ENCODE results near the gene HACL1.

GRCh38 chr3:15523660-15524417 lies 77.5 kb downstream of the HACL1 start:
- TF ChIP-seq POLR2AphosphoS5 (IDR thresholded peaks at IDR 0.05; ENCODE audit: low read depth, low read length) (no peak), POU2F2 (IDR thresholded peaks at IDR 0.05; ENCODE audit: low read depth, low read length) (no peak), POLR2A (IDR thresholded peaks at IDR 0.05; ENCODE audit: low read depth, low read length) (no peak), TAF1 (IDR thresholded peaks at IDR 0.05; ENCODE audit: low read depth, low read length) (no peak)

Measured in GM12891 (cell line).